Measurements from ENCODE around the gene MYCN.

The MYCN gene

DNA sequence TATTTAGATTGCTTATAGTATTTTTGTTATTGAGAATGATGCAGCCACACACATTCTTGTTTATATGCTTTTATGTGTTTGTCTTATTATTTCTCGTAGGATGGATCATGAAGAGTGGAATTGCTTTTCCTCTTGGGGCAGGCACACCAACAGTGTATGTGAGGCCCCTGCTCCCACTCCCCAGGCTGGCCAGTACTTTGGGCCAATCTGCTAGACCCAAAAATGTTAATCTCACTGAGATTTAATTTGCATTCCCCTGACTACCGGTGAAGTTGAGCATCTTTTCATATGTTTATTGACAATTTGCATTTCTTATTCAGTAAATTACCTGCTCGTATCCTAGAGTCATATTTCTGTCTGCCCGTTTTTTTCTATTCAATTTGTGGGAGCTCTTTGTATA lies 4.7 kb upstream of the MYCN start:
- no peaks in the 10 kb centered on the region for H3K9me3 ChIP-seq (replicated peaks; ENCODE audit: insufficient read depth, low read length)
- 0 out of 2 replicates have a peak, but pooled peaks cover 4% of the 10 kb centered on the region for H3K4me1 ChIP-seq (ENCODE audit: low read length)
- no peak overlapping the region for H3K4me2 ChIP-seq (ENCODE audit: low read depth, low read length)
- H3K27ac ChIP-seq (ENCODE audit: low read length) = no peak overlapping the region
- no peak overlapping the region for H2AFZ ChIP-seq (ENCODE audit: low read length)
- no peaks in the 10 kb centered on the region for H3K36me3 ChIP-seq (replicated peaks; ENCODE audit: insufficient read depth, low read length)
- no peak overlapping the region for H3K9ac ChIP-seq (ENCODE audit: low read length)
- H3K79me2 ChIP-seq (ENCODE audit: low read length) = no peaks in the 10 kb centered on the region
- H3F3A ChIP-seq (ENCODE audit: insufficient read depth, low read length) = 0 out of 2 replicates have a peak, but pooled peaks cover 4% of the 10 kb centered on the region
- no peaks in the 10 kb centered on the region for H3K9me2 ChIP-seq (replicated peaks; ENCODE audit: insufficient read depth, low read length)
- no peaks in the 10 kb centered on the region for H3K27me3 ChIP-seq (replicated peaks; ENCODE audit: insufficient read depth, low read length)
- DNase-seq = no peak
- TF ChIP-seq, protein P1, sequence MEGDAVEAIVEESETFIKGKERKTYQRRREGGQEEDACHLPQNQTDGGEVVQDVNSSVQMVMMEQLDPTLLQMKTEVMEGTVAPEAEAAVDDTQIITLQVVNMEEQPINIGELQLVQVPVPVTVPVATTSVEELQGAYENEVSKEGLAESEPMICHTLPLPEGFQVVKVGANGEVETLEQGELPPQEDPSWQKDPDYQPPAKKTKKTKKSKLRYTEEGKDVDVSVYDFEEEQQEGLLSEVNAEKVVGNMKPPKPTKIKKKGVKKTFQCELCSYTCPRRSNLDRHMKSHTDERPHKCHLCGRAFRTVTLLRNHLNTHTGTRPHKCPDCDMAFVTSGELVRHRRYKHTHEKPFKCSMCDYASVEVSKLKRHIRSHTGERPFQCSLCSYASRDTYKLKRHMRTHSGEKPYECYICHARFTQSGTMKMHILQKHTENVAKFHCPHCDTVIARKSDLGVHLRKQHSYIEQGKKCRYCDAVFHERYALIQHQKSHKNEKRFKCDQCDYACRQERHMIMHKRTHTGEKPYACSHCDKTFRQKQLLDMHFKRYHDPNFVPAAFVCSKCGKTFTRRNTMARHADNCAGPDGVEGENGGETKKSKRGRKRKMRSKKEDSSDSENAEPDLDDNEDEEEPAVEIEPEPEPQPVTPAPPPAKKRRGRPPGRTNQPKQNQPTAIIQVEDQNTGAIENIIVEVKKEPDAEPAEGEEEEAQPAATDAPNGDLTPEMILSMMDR (IDR thresholded peaks at IDR 0.05; ENCODE audit: low read length) = no peak
- TF ChIP-seq EZH2phosphoT487 (IDR thresholded peaks at IDR 0.05; ENCODE audit: low read length) (no peak), EZH2 (optimal IDR thresholded peaks at IDR 0.05; ENCODE audit: low read depth, low read length) (no peak)
- H4K20me1 ChIP-seq (ENCODE audit: insufficient read depth, low read length) = no peaks in the 10 kb centered on the region
- H3K4me3 ChIP-seq (ENCODE audit: low read length) = no peak overlapping the region

GRCh38 chr2:15936277-15937104 lies 3.9 kb upstream of the MYCN start:
- H3K9me2 ChIP-seq (replicated peaks; ENCODE audit: insufficient read depth, low read length) = no peaks in the 10 kb centered on the region
- H3K27ac ChIP-seq (ENCODE audit: low read length) = no peak overlapping the region
- TF ChIP-seq EZH2 (optimal IDR thresholded peaks at IDR 0.05; ENCODE audit: low read depth, low read length) (no peak), EZH2phosphoT487 (IDR thresholded peaks at IDR 0.05; ENCODE audit: low read length) (no peak)
- H3K36me3 ChIP-seq (replicated peaks; ENCODE audit: insufficient read depth, low read length) = no peaks in the 10 kb centered on the region
- peaks cover 7% of the 10 kb centered on the region for H3K79me2 ChIP-seq (ENCODE audit: low read length)
- H3K4me2 ChIP-seq (ENCODE audit: low read depth, low read length) = no peak overlapping the region
- 0 out of 2 replicates have a peak, but pooled peaks cover 4% of the 10 kb centered on the region for H3F3A ChIP-seq (ENCODE audit: insufficient read depth, low read length)
- H3K4me1 ChIP-seq (ENCODE audit: low read length) = 0 out of 2 replicates have a peak, but pooled peaks cover 4% of the 10 kb centered on the region
- no peaks in the 10 kb centered on the region for H3K27me3 ChIP-seq (replicated peaks; ENCODE audit: insufficient read depth, low read length)
- H4K20me1 ChIP-seq (ENCODE audit: insufficient read depth, low read length) = no peaks in the 10 kb centered on the region
- H3K9me3 ChIP-seq (replicated peaks; ENCODE audit: insufficient read depth, low read length) = no peaks in the 10 kb centered on the region
- no peak overlapping the region for H2AFZ ChIP-seq (ENCODE audit: low read length)
- no peak overlapping the region for H3K9ac ChIP-seq (ENCODE audit: low read length)
- no peak for DNase-seq
- no peak overlapping the region for H3K4me3 ChIP-seq (ENCODE audit: low read length)

GRCh38 chr2:15937105-15937881 lies 3.1 kb upstream of the MYCN start:
- DNase-seq = no peak
- H3K9ac ChIP-seq (ENCODE audit: low read length) = no peak overlapping the region
- H3K79me2 ChIP-seq (ENCODE audit: low read length) = peaks cover 12% of the 10 kb centered on the region
- H3K9me3 ChIP-seq (replicated peaks; ENCODE audit: insufficient read depth, low read length) = no peaks in the 10 kb centered on the region
- no peak overlapping the region for H3K4me3 ChIP-seq (ENCODE audit: low read length)
- no peak overlapping the region for H2AFZ ChIP-seq (ENCODE audit: low read length)
- 0 out of 2 replicates have a peak, but pooled peaks cover 4% of the 10 kb centered on the region for H3F3A ChIP-seq (ENCODE audit: insufficient read depth, low read length)
- H3K4me2 ChIP-seq (ENCODE audit: low read depth, low read length) = no peak overlapping the region
- TF ChIP-seq, protein P1 (IDR thresholded peaks at IDR 0.05; ENCODE audit: low read length) = no peak
- TF ChIP-seq EZH2 (optimal IDR thresholded peaks at IDR 0.05; ENCODE audit: low read depth, low read length) = no peak
- TF ChIP-seq EZH2phosphoT487 (IDR thresholded peaks at IDR 0.05; ENCODE audit: low read length) = no peak
- no peaks in the 10 kb centered on the region for H4K20me1 ChIP-seq (ENCODE audit: insufficient read depth, low read length)
- H3K36me3 ChIP-seq (replicated peaks; ENCODE audit: insufficient read depth, low read length) = no peaks in the 10 kb centered on the region
- H3K9me2 ChIP-seq (replicated peaks; ENCODE audit: insufficient read depth, low read length) = no peaks in the 10 kb centered on the region
- no peaks in the 10 kb centered on the region for H3K27me3 ChIP-seq (replicated peaks; ENCODE audit: insufficient read depth, low read length)
- H3K27ac ChIP-seq (ENCODE audit: low read length) = no peak overlapping the region
- 0 out of 2 replicates have a peak, but pooled peaks cover 4% of the 10 kb centered on the region for H3K4me1 ChIP-seq (ENCODE audit: low read length)
